Esophagus muscularis mucosa (tissue), 4 donors: ENCODE results near the gene SERTAD2.

Experiments
- EP300 ChIP-seq: sonication (generic); formaldehyde crosslinking; IDR thresholded peaks from one replicate; pipeline ENCODE4 v1.6.1; 2017; ENCODE audit warnings: antibody characterized with exemption
- POLR2A ChIP-seq: fragments of 450-650 bp; IDR thresholded peaks from one replicate; pipeline ENCODE4 v1.6.1; 2017; ENCODE audit warnings: antibody characterized with exemption, moderate library complexity, mild to moderate bottlenecking, low read depth
- POLR2AphosphoS5 ChIP-seq, 2 donors: sonication (generic); formaldehyde crosslinking; IDR thresholded peaks; one replicate each; pipeline ENCODE4 v1.6.1; 2017; ENCODE audit warnings: antibody characterized with exemption in 2 of 2
- TF ChIP-seq, protein P1 (sequence below), 3 experiments: fragments of 200-600 bp in 2 of 3; fragments of 450-650 bp in 1 of 3; sonication (generic) in 2 of 3; IDR thresholded peaks; one replicate each; pipeline ENCODE4 v1.5.1; 2017 to 2019; ENCODE audit warnings: antibody characterized with exemption in 3 of 3, mild to moderate bottlenecking in 2 of 3, moderate library complexity in 1 of 3

DNA sequence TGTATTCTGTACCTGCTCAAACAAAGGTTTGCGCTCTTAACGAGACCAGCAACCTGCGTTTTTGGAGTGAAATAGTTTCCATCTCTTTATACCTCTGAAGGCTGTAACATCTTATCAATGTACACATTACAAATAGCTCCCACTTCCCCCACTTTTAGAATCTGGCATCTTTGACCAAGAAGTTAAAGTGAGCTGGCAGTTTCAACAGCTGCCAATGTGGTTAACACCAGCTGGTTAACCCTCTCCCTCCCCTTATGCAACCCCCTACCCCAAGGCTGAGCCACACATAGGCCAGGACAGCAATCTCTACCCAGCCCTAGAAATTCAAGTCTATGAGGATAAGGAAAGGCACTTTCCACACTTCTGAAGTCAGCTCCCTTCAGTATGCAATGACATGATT is 2.2 kb upstream of the SERTAD2 start:
- TF ChIP-seq, protein P1, sequence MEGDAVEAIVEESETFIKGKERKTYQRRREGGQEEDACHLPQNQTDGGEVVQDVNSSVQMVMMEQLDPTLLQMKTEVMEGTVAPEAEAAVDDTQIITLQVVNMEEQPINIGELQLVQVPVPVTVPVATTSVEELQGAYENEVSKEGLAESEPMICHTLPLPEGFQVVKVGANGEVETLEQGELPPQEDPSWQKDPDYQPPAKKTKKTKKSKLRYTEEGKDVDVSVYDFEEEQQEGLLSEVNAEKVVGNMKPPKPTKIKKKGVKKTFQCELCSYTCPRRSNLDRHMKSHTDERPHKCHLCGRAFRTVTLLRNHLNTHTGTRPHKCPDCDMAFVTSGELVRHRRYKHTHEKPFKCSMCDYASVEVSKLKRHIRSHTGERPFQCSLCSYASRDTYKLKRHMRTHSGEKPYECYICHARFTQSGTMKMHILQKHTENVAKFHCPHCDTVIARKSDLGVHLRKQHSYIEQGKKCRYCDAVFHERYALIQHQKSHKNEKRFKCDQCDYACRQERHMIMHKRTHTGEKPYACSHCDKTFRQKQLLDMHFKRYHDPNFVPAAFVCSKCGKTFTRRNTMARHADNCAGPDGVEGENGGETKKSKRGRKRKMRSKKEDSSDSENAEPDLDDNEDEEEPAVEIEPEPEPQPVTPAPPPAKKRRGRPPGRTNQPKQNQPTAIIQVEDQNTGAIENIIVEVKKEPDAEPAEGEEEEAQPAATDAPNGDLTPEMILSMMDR (IDR thresholded peaks at IDR 0.05) = no peak
- no peak for TF ChIP-seq EP300
- TF ChIP-seq POLR2A = no peak
- no peak for TF ChIP-seq POLR2AphosphoS5 (IDR thresholded peaks at IDR 0.05)
